Type B pancreatic cell (in vitro differentiated cells): ENCODE data around the gene EXOC4. TPM values are rescaled to one million over a fixed set of nuclear protein-coding genes. Genes with fewer than 3 reads are reported as not detected.

Source experiments
- DNase-seq: peaks from one replicate; pipeline ENCODE4 v3.0.0; 2021; ENCODE audit warnings: mixed read lengths; ENCODE audit not compliant: unreplicated experiment; ENCODE audit errors: extremely low spot score
- H3K27ac Mint-ChIP-seq: 2 replicates; pipeline ENCODE4 v1.8.0; 2021; ENCODE audit warnings: mild to moderate bottlenecking, mixed read lengths
- H3K27me3 Mint-ChIP-seq: 2 replicates; pipeline ENCODE4 v1.8.0; 2021; ENCODE audit warnings: mixed read lengths
- H3K36me3 Mint-ChIP-seq: 2 replicates; pipeline ENCODE4 v1.8.0; 2021; ENCODE audit warnings: mixed read lengths
- H3K4me1 Mint-ChIP-seq: one replicate; pipeline ENCODE4 v1.8.0; 2021; ENCODE audit warnings: mixed read lengths; ENCODE audit not compliant: unreplicated experiment
- H3K4me3 Mint-ChIP-seq: 2 replicates; pipeline ENCODE4 v1.8.0; 2021; ENCODE audit warnings: mild to moderate bottlenecking, mixed read lengths
- H3K9me3 Mint-ChIP-seq: 2 replicates; pipeline ENCODE4 v1.8.0; 2021; ENCODE audit warnings: mixed read lengths
- CTCF ChIP-seq: fragments of 200-600 bp; sonication (generic); conservative IDR thresholded peaks from 2 replicates; pipeline ENCODE4 v1.5.0; 2021; ENCODE audit warnings: antibody characterized with exemption, mild to moderate bottlenecking
- total RNA-seq: library from RNA; stranded (reverse); gene quantifications from 2 replicates; pipeline ENCODE4 v1.2.1, GENCODE V29; 2021; ENCODE audit warnings: low replicate concordance

The EXOC4 gene
- total RNA-seq, 1 donor from 2014 or later, result 95.5 TPM

- peaks cover 8% of the 10 kb centered on the region for H3K9me3 Mint-ChIP-seq
- TF ChIP-seq CTCF, result no peak
- no peak for DNase-seq
- H3K36me3 Mint-ChIP-seq, result peaks cover 13% of the 10 kb centered on the region
- H3K4me1 Mint-ChIP-seq, result peaks cover 6% of the 10 kb centered on the region
- H3K4me3 Mint-ChIP-seq, result no peak overlapping the region
- H3K27me3 Mint-ChIP-seq, result no peaks in the 10 kb centered on the region
- H3K27ac Mint-ChIP-seq, result no peak overlapping the region
Measured at GRCh38 chr7:133514551-133514950, 261.7 kb downstream of the EXOC4 start.

DNA sequence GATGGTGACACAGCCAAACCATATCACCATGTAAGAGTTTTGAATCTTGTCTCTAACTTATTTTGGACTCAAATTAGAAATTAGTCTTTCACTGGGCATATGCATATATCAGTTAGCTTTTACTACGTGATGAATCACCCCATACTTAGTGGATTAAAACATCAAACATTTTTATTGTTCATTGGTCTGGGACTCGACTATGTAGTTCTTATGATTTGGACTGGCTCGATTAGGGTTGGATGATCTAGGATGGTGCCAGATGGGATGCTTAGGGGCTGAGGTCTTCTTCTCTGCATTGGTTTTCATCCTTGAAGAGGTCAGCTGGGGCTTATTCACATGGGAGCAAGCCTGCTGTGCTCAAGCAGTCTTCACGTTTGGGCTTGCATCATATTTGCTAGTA lies 264.9 kb downstream of the EXOC4 start:
- no peak for DNase-seq
- H3K36me3 Mint-ChIP-seq, result peaks cover 8% of the 10 kb centered on the region
- H3K4me1 Mint-ChIP-seq, result peaks cover 6% of the 10 kb centered on the region
- H3K27me3 Mint-ChIP-seq, result no peaks in the 10 kb centered on the region
- TF ChIP-seq CTCF, result no peak
- no peak overlapping the region for H3K27ac Mint-ChIP-seq
- peaks cover 4% of the 10 kb centered on the region for H3K9me3 Mint-ChIP-seq
- H3K4me3 Mint-ChIP-seq, result no peak overlapping the region

DNA sequence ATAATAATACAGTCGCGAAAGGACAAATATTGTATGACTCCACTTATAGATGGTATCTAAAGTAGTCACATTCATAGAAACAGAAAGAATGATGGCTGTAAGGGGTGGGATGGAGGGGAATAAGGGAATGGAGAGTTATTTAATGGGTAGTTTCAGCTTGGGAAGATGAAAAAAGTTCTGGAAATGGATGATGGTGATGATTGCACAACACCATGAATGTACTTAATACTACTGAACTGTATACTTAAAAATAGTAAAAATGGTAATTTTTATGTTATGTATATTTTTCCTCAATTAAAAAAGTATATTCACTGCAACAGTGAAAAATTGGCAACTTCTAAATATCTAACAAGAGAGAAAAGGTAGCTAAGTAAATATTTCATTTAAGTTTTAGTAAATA lies 265.8 kb downstream of the EXOC4 start:
- Mint-ChIP-seq H3K27ac (no peak overlapping the region), H3K4me1 (peaks cover under 1% of the 10 kb centered on the region), H3K27me3 (no peaks in the 10 kb centered on the region), H3K4me3 (no peak overlapping the region), H3K9me3 (peaks cover under 1% of the 10 kb centered on the region), H3K36me3 (peaks cover 4% of the 10 kb centered on the region)
- TF ChIP-seq CTCF, result no peak
- DNase-seq, result no peak

GRCh38 chr7:133520248-133520647 lies 267.4 kb downstream of the EXOC4 start:
- TF ChIP-seq CTCF, result no peak
- Mint-ChIP-seq H3K4me3 (no peak overlapping the region), H3K4me1 (no peaks in the 10 kb centered on the region), H3K27me3 (no peaks in the 10 kb centered on the region), H3K9me3 (no peaks in the 10 kb centered on the region), H3K36me3 (peaks cover 4% of the 10 kb centered on the region), H3K27ac (no peak overlapping the region)
- no peak for DNase-seq

- DNase-seq, result no peak
- no peak for TF ChIP-seq CTCF
- Mint-ChIP-seq H3K4me3 (no peak overlapping the region), H3K27ac (no peak overlapping the region), H3K9me3 (no peaks in the 10 kb centered on the region), H3K36me3 (peaks cover 4% of the 10 kb centered on the region), H3K27me3 (no peaks in the 10 kb centered on the region), H3K4me1 (no peaks in the 10 kb centered on the region)
Measured at GRCh38 chr7:133522501-133522900, 269.6 kb downstream of the EXOC4 start.

DNA sequence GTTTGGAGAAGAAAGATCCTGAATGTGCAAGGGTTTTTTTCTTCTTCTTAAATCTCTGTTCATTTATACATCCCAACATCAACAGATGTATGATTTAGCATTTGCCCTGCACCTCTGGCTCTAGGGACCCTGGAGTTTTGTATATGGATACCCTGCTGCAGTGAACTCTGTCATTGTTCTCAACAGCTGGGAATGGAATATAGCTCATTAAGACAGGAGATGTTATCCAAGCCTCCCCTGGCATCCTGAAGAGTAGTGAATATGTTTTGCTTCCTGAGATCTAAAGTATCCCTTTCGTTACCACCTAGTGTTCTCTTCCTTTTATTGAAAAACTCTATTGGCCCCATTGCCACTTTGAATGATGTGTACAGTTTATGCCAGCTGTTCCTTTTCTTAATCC lies 275.9 kb downstream of the EXOC4 start:
- TF ChIP-seq CTCF, result no peak
- H3K27me3 Mint-ChIP-seq, result no peaks in the 10 kb centered on the region
- H3K36me3 Mint-ChIP-seq, result peaks cover 3% of the 10 kb centered on the region
- no peak for DNase-seq
- no peak overlapping the region for H3K4me3 Mint-ChIP-seq
- H3K9me3 Mint-ChIP-seq, result no peaks in the 10 kb centered on the region
- H3K27ac Mint-ChIP-seq, result no peak overlapping the region
- peaks cover 15% of the 10 kb centered on the region for H3K4me1 Mint-ChIP-seq
